GM21825 (cell line): ENCODE results near the gene CSF3R.
"Not testable (repeated sequence)": the region's sequence is repeated elsewhere in the genome, so short reads cannot be mapped to it uniquely, and the experiment has no call there.

ENCODE experiments used
- ATAC-seq: cut with Tn5 transposase; IDR thresholded peaks from one replicate; pipeline ENCODE4 v1.9.1; 2021; ENCODE audit warnings: mild to moderate bottlenecking, moderate library complexity; ENCODE audit not compliant: unreplicated experiment

The CSF3R gene

DNA sequence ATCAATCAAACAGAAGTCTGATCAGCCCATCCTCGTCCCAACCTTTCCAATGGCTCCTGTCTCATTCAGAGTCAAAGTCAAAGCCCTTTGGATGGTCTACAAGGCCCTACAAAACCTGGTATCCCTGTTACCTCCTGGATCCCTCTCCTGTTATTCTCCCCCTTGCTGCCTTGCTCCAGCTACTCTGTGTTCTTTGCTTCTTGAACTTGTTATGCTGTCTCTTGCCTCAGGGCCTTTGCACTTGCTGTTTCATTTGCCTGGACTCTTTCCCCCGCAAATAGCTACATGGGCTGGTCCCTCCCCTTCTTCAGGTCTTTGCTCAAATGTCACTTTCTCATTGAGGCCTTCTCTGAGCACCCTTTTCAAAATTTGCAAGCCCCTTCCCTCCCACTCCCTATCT, 1.4 kb upstream of the CSF3R start:
- ATAC-seq: no peak

DNA sequence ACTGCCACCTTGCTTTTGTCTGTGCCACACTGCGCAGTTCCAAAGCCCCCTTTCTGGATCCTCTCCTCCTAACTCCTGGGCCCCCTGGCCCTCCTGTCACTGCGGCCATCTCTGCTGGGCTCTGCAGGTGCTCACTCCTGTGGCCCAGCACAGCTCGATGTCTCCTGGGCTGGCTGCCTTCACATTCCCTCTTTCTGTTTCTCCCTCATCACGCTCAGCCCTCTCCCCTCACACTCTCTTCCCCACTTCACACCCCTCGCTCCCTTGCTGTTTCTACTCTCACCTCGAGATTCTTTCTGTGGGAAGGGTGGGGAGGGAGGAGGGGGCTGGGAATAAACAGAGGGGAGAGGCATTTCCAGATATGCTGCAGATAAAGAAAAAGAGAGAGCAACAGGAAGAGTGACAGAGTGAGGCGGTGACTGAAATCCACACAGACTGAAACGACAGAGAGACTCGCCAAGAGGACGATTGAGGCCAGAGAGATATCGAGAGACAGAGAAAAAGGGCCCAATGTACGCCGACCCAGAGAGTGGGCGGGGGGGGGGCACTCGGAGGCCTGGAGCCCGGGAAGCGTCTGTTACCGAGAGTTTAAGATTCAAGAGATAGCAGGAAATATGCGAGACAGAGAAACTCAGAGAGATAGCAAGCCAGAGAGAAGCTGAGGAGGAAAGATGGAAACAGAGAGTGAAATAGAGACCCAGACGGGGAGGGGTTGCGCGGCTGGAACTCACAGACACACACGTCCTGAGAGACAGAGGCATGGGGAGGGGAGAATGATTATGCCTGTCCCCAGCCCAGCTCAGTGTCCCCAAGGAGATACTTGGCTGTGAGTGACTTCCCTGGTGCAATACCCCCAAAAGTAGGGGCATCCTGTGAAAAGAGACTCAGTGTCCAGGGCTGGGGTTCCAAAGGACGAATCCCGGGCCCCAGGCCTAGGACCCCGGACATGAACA, 666 bp downstream of the CSF3R start:
- no peak for ATAC-seq

GRCh38 chr1:36481091-36481490, 1.6 kb downstream of the CSF3R start:
- ATAC-seq: no peak

DNA sequence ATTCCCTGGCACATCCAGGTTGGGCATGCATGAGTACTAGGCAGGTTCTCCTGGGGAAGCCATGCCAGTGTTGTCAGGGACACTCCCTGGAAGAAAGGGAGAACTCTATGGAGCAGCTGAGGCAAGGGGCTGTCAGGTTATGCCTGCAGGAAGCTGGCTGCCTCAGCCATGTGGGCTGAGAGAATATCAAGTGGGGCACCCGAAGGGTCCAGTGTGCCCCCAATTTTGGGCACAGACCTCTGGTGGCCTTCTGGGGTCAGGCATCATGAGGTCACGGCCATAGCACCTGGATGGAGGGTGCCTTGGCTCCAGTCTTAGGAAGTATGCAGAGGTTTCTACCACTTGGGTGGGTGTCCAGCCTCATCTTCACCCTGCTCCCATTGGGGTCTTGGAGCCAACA, 2.6 kb downstream of the CSF3R start:
- ATAC-seq: no peak

DNA sequence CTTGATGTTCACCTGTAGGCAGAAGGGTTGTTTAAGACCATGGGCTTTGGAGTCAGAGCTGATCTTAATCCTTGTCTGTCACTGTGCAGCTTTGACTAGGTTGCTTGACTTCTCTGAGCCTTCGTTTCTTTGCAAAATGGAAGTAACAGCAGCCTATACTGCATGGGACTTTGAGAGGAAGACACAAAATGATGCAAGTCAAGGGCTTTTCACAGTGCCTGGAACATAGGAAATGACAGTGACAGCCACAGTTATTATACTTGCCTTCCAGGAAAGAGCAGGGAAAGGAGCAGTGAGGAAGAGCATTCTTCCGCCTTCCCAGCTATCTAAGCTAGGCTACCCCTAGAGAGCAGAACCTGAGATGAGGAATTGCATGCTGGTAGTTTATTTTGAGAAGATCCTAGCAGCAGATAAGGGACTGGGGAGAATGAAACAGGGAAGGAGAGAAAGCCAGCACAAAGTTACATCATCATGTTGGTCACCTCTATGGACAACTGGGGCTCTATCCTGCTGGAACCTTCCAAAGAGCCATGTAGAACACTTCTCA, 3.1 kb downstream of the CSF3R start:
- ATAC-seq: no peak

DNA sequence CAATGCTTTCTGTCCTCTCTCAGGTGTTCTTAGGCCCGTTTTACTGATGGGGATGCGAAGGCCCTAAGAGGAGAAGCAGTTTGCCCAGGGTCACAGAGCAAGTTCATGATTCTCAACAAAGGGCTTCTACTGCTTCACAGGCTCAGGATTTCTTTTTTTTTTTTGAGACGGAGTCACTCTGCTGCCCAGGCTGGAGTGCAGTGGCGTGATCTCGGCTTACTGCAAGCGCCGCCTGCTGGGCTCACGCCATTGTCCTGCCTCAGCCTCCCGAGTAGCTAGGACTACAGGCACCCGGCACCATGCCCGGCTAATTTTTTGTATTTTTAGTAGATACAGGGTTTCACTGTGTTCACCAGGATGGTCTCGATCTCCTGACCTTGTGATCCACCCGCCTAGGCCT, 5.1 kb downstream of the CSF3R start:
- ATAC-seq: not testable (repeated sequence)

GRCh38 chr1:36476945-36477344, 5.8 kb downstream of the CSF3R start:
- no peak for ATAC-seq

DNA sequence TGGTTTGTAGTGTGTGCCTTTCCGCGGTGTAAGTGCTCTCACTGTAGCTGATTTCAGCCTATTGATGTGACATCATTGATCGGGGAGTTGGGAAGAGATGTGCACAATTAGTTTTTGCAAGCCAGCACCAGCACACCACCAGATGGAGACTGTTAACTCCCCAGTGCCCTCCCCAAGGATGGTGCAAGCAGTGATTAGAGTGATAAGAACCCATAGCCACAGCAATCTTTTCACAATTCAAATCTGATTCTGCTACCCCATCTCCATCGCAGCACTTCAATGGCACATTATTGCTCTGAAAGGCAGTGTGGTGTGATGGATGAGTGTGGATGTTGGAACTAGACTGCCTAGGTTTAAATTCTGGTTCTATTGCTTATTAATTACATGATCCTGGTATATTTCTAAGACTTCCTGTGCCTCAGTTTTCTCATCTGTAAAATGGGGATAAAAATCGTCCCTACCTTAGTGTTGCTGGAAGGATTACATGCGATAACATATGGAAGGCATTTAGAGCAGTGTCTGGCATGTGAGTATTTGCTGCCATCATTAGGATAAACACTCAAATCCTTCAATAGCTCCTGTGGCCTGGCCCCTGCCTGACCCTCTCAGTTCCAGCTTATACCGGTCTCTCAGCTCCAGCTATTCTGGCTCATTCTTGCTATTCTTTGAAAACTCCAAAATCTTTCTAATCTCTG, 6.7 kb downstream of the CSF3R start:
- ATAC-seq: no peak

DNA sequence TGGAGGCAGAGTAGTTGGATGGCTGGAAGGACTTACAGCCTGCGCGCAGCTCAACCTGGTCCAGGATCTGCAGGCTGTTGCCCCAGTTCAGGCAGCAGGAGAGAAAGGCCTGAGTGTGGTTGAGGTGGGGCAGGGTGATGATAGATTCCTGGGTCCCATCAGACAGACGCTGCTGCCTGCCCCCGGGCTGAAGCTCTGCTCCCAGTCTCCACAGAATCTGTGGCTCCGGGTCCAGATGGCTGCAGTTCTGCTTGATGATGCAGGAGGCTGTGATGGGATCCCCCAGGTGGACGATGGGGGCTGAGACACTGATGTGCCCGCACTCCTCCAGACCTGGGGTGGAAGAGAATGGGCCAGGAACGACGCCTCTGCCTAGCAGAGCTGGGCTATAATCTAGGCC, 7.4 kb downstream of the CSF3R start:
- no peak for ATAC-seq

DNA sequence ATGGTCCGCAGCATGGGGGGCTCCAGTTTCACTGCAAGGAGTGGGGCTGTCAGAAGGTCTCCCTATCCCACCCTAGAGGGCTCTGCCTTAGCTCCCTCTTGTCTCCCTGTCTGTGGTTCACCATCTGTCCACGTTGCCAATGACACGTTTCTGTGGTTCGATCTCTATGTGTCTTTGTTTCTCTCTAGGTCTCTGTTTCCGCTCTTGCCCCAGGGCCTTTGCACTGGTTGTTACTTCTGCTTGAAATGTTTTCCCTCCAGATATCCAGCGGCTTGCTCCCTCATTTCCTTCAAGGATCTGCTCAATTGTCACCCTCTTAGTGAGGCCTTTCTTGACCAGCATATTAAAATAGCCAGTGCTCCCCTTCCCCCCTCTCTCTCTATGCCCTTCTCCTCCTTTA, 10.1 kb downstream of the CSF3R start:
- no peak for ATAC-seq

- ATAC-seq: no peak
Measured at GRCh38 chr1:36471830-36472641, 10.7 kb downstream of the CSF3R start.

GRCh38 chr1:36469163-36469562, 13.6 kb downstream of the CSF3R start:
- ATAC-seq: no peak

DNA sequence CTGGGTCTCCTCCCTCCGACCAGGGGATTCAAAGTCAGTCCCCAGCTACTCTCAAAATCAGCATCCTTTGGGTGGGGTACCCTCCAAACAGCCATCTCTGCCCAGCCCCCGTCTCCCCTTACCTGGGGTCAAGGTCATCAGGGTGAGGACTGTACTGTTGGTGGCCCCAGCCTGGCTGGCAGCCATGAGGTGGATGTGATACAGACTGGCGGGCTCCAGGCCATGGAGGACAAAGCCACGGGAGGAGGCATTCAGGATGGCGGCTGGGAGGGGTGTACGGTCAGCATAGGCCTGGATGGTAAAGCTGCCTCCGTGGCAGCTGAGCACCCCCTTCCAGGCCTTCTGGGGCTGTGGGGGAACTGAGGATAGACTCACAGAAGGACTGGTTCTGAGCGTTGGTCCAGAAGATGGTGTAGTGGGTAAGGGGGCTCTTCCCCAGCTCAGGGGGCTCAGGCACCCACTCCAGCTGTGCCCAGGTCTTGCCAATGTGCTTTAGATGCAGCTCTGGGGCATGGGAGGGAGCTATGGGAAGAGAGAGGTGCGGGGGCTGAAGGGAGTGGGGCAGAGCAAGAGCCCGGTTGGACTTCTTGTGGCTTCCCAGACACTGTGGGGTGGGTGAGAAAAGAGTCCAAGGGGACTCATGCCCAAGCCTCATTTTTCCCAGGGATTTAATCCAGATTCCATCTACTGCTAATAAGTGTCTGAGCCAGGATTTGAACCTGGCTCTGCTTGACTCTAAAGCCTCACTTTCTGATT, 14.8 kb downstream of the CSF3R start:
- ATAC-seq: no peak

DNA sequence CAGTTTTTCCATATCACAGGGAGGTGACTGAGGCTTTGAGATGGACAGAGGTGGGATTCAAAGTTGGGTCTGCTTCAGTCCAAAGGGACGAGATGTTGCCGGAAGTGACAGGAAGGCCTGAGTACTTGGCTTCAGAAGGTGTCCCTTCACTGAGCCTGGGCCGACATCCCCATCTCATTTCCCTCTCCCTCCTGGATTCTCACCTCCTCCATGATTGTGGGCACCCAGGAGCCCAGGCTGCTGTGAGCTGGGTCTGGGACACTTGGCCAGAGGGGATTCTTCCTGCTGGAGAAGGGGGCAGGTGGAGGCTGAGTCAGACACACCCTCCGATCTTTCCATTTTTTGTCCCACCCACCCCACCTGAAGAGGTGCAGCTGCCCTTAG, 15.7 kb downstream of the CSF3R start:
- no peak for ATAC-seq

- no peak for ATAC-seq
Measured at GRCh38 chr1:36466370-36467026, 16.2 kb downstream of the CSF3R start.

GRCh38 chr1:36465731-36466369, 16.9 kb downstream of the CSF3R start:
- ATAC-seq: no peak

DNA sequence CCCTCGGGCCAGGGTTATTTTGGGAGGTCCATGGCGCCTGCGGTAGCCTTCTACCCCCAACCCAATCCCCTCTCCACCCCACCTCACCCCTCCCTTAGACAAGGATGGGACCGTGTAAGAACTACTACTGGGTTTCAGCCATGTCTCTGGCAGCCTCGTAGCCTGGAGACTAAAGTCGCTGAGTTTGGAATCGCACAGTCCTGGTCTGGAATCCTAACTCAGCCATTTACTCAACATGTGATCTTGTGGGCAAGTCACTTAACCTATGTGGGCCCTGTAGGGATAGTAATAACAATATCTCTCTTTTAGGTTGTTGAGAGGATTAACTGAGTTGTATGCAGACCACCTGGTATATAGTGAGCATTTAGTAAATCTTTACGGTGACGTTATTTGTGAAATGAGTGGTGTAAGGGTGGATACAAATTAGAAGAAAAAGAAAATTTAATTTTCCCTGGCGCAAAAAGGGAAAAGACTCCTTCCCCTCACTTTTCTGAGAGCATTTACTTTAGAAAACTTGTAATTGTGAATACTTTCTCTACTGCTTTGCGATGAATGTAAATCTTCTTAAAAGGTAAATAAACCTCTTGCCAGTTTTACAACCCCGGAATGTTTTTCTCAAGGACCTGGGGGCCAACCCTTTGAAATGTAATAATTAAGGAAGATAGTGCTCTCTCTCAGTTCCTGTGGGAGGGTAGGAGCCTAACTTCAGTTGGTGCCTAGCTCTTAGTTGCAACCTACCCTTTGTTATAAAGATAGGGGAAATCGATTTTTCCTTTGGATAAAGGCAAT, 17.9 kb downstream of the CSF3R start:
- ATAC-seq: peak; percentile 5

GRCh38 chr1:36463803-36464604, 18.7 kb downstream of the CSF3R start, which contains the start of gene MRPS15:
Gene MRPS15, minus strand, starts transcription at chr1:36464384. Its CDS starts 109 bp downstream, at chr1:36464275.
- peak; percentile 86 for ATAC-seq
